Stimulated activated CD4-positive, alpha-beta T cell treated with anti-CD3 and anti-CD28 coated beads, TNF-alpha, amount 100 ng/mL, for 24 hours (primary cell): ENCODE results near the gene PCYT2.

Experiments
- DNase-seq, 3 experiments: peaks; one replicate each; pipeline ENCODE4 v3.0.0-alpha.2; 2020; ENCODE audit warnings: low read depth in 3 of 3

The PCYT2 gene

DNA sequence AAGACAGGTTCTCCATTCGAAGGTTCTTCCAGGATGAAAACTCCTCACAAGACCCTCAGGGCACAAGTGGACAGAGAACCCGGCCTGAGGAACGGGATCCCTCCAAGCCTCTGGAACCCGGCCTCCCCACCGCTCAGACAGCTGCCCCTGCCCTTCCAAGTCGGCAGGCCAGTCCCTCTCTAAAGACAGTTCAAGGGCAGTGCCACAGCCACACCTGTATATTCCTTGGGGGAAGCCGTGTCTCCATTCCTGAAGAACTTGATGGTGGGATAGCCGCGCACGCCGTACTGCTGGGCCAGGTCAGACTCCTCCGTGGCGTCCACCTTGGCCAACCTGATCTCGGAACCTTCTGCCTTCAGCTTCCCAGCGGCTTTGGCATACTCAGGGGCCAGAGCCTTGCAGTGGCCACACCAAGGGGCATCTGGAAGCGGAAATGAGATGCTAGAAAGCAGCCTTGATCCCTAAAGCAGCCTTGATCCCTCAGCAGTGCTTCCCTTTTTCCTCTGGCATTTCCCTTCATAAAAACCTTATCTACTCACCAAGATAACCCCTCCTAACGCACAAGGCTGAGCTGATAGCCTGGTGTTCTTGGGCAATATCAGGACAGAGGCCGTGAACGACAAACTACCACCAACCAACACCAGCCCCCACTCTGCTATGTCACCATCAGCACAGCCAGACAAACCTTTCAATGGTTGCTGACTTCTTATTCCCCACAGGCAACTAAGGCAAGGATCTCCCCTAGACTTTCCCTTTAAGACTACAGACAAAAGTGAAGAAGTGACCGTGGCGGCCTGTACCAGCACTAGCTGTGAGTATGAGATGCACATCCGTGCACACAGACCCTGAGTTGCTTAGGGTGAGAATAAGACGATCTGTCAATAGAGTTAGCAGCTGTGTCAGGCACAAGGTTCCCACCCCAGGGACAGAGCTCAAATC lies 52.0 kb downstream of the PCYT2 start:
- DNase-seq = no peak

- DNase-seq = no peak
These were observed 52.8 kb downstream of the PCYT2 start for GRCh38 chr17:81858170-81858966.

GRCh38 chr17:81854974-81855774 lies 56.0 kb downstream of the PCYT2 start:
- DNase-seq = no peak

DNA sequence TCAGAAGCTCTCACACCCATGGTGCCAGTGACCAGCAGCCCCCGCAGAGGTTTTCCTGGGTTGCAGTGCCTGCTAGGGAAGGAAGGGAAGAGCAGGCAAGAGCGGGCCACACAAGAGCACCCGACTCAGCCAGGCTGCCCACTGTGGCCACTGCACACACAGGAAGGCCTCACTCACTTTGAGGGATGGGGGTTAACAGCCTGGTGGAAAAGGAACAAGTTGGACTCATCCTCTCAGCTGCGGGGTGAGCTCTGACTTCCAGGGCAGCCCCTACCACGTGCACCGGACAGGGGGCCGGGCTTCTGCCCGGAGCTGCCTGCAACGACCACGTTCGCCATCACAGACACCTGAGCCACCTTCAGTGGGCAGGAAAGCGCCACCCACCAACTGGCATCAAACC lies 59.0 kb downstream of the PCYT2 start:
- DNase-seq = no peak

GRCh38 chr17:81851423-81851822 lies 59.8 kb downstream of the PCYT2 start:
- no peak for DNase-seq
